ENCODE data around the gene ADAMTS9.
A peak's percentile ranks its signal among the peaks of the same experiment; 100 is the strongest.

ADAMTS9 gene

GRCh38 chr3:64518950-64519349, 168.8 kb downstream of the ADAMTS9 start:
- no peak for DNase-seq

- no peak for DNase-seq
These were observed 169.3 kb downstream of the ADAMTS9 start for GRCh38 chr3:64518496-64518895.

- DNase-seq, result no peak
These were observed 172.9 kb downstream of the ADAMTS9 start for GRCh38 chr3:64514889-64515288.

GRCh38 chr3:64509206-64509605, 178.6 kb downstream of the ADAMTS9 start:
- no peak for DNase-seq

GRCh38 chr3:64508140-64508539, 179.7 kb downstream of the ADAMTS9 start:
- DNase-seq, result no peak

- no peak for DNase-seq
These were observed 181.5 kb downstream of the ADAMTS9 start for GRCh38 chr3:64506255-64506654.

- DNase-seq, result no peak
These were observed 182.4 kb downstream of the ADAMTS9 start for GRCh38 chr3:64505419-64505818.

- no peak for DNase-seq
These were observed 185.5 kb downstream of the ADAMTS9 start for GRCh38 chr3:64502284-64502683.

- DNase-seq, result no peak
These were observed 186.4 kb downstream of the ADAMTS9 start for GRCh38 chr3:64501298-64501906.

- no peak for DNase-seq
These were observed 190.9 kb downstream of the ADAMTS9 start for GRCh38 chr3:64496786-64497490.

- DNase-seq, result no peak
These were observed 191.9 kb downstream of the ADAMTS9 start for GRCh38 chr3:64495781-64496334.

- no peak for DNase-seq
These were observed 192.5 kb downstream of the ADAMTS9 start for GRCh38 chr3:64495121-64495780.

GRCh38 chr3:64494526-64494925, 193.3 kb downstream of the ADAMTS9 start:
- no peak for DNase-seq

GRCh38 chr3:64493149-64493548, 194.7 kb downstream of the ADAMTS9 start:
- no peak for DNase-seq

GRCh38 chr3:64491843-64492242, 196.0 kb downstream of the ADAMTS9 start:
- no peak for DNase-seq

- no peak for DNase-seq
These were observed 197.5 kb downstream of the ADAMTS9 start for GRCh38 chr3:64490180-64490724.

- DNase-seq, result no peak
These were observed 198.3 kb downstream of the ADAMTS9 start for GRCh38 chr3:64489361-64490044.

- no peak for DNase-seq
These were observed 198.9 kb downstream of the ADAMTS9 start for GRCh38 chr3:64488939-64489338.

- DNase-seq, result peak; percentile 19
These were observed 203.4 kb downstream of the ADAMTS9 start for GRCh38 chr3:64484289-64484992.

GRCh38 chr3:64483467-64483866, 204.3 kb downstream of the ADAMTS9 start:
- DNase-seq, result no peak

GRCh38 chr3:64475037-64475436, 212.8 kb downstream of the ADAMTS9 start:
- DNase-seq, result no peak

GRCh38 chr3:64473466-64473865, 214.3 kb downstream of the ADAMTS9 start:
- no peak for DNase-seq
